GM19468 (cell line): ENCODE results near the gene CCDC91.
"Not testable (repeated sequence)": the region's sequence is repeated elsewhere in the genome, so short reads cannot be mapped to it uniquely, and the experiment has no call there.

Source experiments
- ATAC-seq: cut with Tn5 transposase; IDR thresholded peaks from one replicate; pipeline ENCODE4 v1.9.1; 2021; ENCODE audit warnings: mild to moderate bottlenecking, moderate library complexity, moderate number of reproducible peaks; ENCODE audit not compliant: unreplicated experiment; ENCODE audit errors: extremely low read depth

The CCDC91 gene

GRCh38 chr12:28180786-28181185, 9.5 kb upstream of the CCDC91 start:
- no peak for ATAC-seq

- no peak for ATAC-seq
Measured at GRCh38 chr12:28184375-28184774, 5.9 kb upstream of the CCDC91 start.

- no peak for ATAC-seq
Measured at GRCh38 chr12:28186500-28186899, 3.8 kb upstream of the CCDC91 start.

- ATAC-seq: no peak
Measured at GRCh38 chr12:28189784-28190320, 404 bp upstream of the CCDC91 start.

DNA sequence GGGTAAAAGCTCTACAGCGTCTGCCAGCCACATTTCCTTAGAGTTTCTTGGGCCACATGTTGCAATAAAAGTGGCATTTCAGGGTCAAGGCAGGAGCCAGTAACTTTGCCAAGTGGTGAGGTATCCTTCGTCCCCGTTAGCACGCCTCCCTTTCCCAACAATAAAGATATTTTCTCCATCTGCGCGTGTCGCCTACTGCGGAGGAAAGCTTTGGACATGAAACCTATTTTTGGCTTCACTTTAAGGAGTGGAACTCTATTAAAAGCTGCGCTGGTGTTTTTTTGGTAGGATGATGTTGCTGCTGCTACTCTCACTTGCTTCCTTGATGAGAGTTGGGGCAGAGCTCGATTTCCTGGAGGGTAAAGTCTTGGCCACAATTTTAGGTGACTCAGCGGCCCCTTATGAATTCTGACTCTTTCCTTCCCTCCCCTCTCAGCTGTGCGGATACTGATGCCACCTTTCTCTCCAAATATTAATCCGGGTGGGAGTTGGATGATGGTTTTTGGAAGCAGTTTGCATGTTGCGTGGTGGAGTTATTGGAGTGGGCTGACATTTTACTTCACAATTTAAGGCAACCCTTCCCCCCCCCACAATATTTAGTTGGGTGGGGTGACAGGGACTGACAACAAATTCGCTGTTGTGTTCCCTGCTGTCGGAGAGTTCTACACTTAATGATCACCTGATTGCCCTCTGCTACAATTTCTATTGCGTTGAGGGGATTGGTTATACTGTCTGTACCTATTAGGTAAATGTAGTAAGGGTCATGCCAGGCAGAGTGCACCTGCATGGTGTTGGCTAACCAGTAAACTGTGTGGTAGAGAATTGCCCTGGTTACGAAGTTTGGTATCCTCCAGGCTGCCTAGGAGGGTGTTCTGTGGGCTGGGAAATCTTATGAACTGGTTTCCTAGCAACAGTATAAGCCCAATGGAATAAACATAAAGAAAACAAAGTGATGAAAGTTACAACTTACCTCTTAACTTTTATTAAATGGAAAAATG, 1.1 kb downstream of the CCDC91 start:
- no peak for ATAC-seq

- no peak for ATAC-seq
Measured at GRCh38 chr12:28192125-28192524, 1.9 kb downstream of the CCDC91 start.

- ATAC-seq: not testable (repeated sequence)
Measured at GRCh38 chr12:28194621-28195020, 4.4 kb downstream of the CCDC91 start.

GRCh38 chr12:28201136-28201535, 10.9 kb downstream of the CCDC91 start:
- ATAC-seq: not testable (repeated sequence)

GRCh38 chr12:28202374-28203130, 12.3 kb downstream of the CCDC91 start:
- ATAC-seq: no peak

- no peak for ATAC-seq
Measured at GRCh38 chr12:28209782-28210181, 19.5 kb downstream of the CCDC91 start.

DNA sequence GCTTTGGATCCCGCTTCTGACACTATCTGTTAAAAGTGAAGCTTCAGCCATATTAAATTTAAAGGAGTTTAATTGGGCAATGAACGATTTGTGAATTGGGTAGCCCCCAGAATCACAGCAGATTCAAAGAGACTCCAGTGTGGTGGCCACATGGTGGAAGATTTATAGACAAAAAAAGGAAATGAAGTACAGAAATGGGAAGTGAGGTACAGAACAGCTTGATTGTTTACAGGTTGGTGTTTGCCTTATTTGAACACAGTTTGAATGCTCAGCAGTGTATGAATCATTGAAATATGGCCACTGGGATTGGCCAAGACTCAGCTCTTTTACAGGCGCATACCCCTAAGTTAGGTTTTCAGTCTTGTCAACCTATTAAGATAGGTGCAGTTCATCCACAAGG, 21.9 kb downstream of the CCDC91 start:
- ATAC-seq: no peak

- no peak for ATAC-seq
Measured at GRCh38 chr12:28215021-28215420, 24.8 kb downstream of the CCDC91 start.

GRCh38 chr12:28216016-28216415, 25.8 kb downstream of the CCDC91 start:
- ATAC-seq: no peak

DNA sequence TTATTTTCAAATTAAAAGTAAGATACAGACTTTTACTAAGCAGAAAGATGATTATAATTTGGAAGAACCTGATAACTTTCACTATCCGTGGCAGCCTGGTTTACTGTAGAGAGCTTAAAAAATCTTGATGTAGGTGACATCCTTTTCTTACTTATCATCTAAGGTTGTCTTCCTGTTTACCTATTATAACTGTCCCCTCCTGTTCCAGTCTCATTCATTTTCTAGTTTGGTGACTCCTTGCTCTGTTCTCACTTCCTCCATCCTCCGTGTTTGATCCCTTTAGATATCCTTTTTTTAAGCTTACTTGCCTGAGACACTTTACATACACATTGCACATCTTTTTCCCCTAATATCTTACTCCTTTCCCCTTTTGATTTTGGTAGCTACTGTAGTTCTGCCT, 27.5 kb downstream of the CCDC91 start:
- no peak for ATAC-seq

DNA sequence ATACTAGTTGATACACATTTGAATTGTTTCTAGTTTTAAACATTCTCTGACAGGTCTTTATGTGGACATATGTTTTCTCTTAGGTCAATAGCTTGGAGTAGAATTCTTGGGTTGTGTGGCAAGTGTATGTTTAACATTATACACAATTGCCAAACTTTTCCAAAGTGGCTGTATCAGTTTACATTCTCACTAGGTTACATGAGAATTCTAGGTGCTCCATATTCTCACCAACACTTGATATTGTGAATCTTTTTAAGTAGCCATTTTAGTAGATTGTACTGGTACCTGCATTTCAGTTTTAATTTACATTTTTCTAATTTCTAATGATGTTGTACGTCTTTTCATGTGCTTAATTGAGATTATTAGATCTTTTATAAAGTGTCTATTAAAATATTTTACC, 28.6 kb downstream of the CCDC91 start:
- no peak for ATAC-seq

GRCh38 chr12:28219827-28220226, 29.6 kb downstream of the CCDC91 start:
- ATAC-seq: no peak

- no peak for ATAC-seq
Measured at GRCh38 chr12:28222081-28222700, 31.9 kb downstream of the CCDC91 start.

DNA sequence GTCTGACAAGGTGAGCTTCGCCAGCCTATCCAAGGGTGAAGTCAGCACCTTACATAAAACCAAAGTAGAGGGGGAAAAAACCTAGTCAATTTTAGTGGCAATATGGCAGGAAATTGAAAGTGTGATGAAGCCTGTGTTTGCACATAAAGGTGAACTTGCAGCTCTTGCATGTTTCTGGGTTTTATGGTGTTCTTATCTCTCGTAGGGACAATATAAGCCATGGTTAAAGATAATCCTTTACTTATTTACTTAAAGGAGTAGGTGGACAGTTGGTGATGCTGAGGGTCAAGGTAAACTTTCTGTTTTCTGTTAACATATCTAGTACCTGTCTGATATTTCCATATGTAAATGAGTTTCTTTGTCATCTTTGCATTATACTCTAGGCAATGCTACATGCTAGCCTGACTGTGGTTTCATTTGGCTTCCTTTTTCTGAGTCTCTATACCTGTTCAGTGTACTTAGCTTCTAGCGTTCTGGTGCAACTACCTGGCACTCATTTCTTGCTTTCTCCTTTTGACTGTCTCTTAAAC, 32.8 kb downstream of the CCDC91 start:
- peak; percentile 86 for ATAC-seq

- ATAC-seq: no peak
Measured at GRCh38 chr12:28223858-28224257, 33.6 kb downstream of the CCDC91 start.

GRCh38 chr12:28226705-28227104, 36.4 kb downstream of the CCDC91 start:
- no peak for ATAC-seq
